HEK293 (cell line): ENCODE measurements around the gene VTA1.

ENCODE experiments used
- CTCF ChIA-PET: fragments of 350-600 bp; formaldehyde crosslinking; extraction: SDS; loops from one replicate; lab custom pipeline; 2021; ENCODE audit warnings: antibody characterized with exemption; lab: Yijun Ruan, JAX
- POLR2A ChIA-PET: fragments of 300-600 bp; formaldehyde crosslinking; extraction: SDS; loops from one replicate; lab custom pipeline; 2020; ENCODE audit warnings: antibody characterized with exemption, inconsistent platforms; lab: Yijun Ruan, JAX
- H3K27ac ChIP-seq: fragments of 200-500 bp; sonication (Bioruptor generic); 2 replicates; pipeline ENCODE4 v1.5.1; 2014; ENCODE audit warnings: low read depth, low read length, control low read depth, inconsistent platforms; ENCODE audit errors: extremely low read depth
- H3K36me3 ChIP-seq, 2 experiments: fragments of 200-500 bp in 1 of 2; sonication (Bioruptor generic) in 1 of 2; 1 replicate in 1 of 2; 2 replicates in 1 of 2; pipeline ENCODE4 v1.5.1; 2014 to 2017; ENCODE audit warnings: inconsistent platforms in 2 of 2, low read length in 2 of 2; ENCODE audit not compliant: control insufficient read depth in 2 of 2, insufficient read depth in 1 of 2
- H3K4me1 ChIP-seq: fragments of 200-500 bp; sonication (Bioruptor generic); 2 replicates; pipeline ENCODE4 v1.5.1; 2014; ENCODE audit warnings: mild to moderate bottlenecking, low read length, inconsistent platforms; ENCODE audit not compliant: control insufficient read depth, insufficient read depth
- H3K4me3 ChIP-seq: 2 replicates; pipeline ENCODE4 v1.5.1; 2011; ENCODE audit warnings: low read depth, mild to moderate bottlenecking, control low read depth, low read length, moderate library complexity
- H3K9me3 ChIP-seq: fragments of 200-500 bp; sonication (Bioruptor generic); 2 replicates; pipeline ENCODE4 v1.5.1; 2014; ENCODE audit warnings: low read depth, low read length, inconsistent platforms; ENCODE audit not compliant: control insufficient read depth, insufficient read depth
- RBAK ChIP-seq: fragments of 450-650 bp; formaldehyde crosslinking; IDR thresholded peaks from 2 replicates; pipeline ENCODE4 v1.5.1; 2016; ENCODE audit warnings: missing biosample characterization, missing genetic modification characterization
- ZBTB20 ChIP-seq: fragments of 450-650 bp; formaldehyde crosslinking; IDR thresholded peaks from 2 replicates; pipeline ENCODE4 v1.5.1; 2016; ENCODE audit warnings: missing biosample characterization, missing genetic modification characterization
- ZBTB6 ChIP-seq: fragments of 450-650 bp; formaldehyde crosslinking; IDR thresholded peaks from 2 replicates; pipeline ENCODE4 v1.5.1; 2017; ENCODE audit warnings: missing biosample characterization, missing genetic modification characterization
- ZFP41 ChIP-seq: fragments of 450-650 bp; formaldehyde crosslinking; IDR thresholded peaks from 2 replicates; pipeline ENCODE4 v1.5.1; 2016; ENCODE audit warnings: missing biosample characterization, missing genetic modification characterization, borderline replicate concordance
- ZNF10 ChIP-seq: fragments of 450-650 bp; formaldehyde crosslinking; IDR thresholded peaks from 2 replicates; pipeline ENCODE4 v1.5.1; 2017; ENCODE audit warnings: missing biosample characterization, missing genetic modification characterization
- ZNF280D ChIP-seq: fragments of 450-650 bp; formaldehyde crosslinking; IDR thresholded peaks from 2 replicates; pipeline ENCODE4 v1.5.1; 2016; ENCODE audit warnings: missing biosample characterization, missing genetic modification characterization
- ZNF335 ChIP-seq: fragments of 450-650 bp; formaldehyde crosslinking; conservative IDR thresholded peaks from 2 replicates; pipeline ENCODE4 v1.5.1; 2016; ENCODE audit warnings: missing biosample characterization, missing genetic modification characterization
- ZNF350 ChIP-seq: fragments of 450-650 bp; formaldehyde crosslinking; IDR thresholded peaks from 2 replicates; pipeline ENCODE4 v1.5.0; 2017; ENCODE audit warnings: missing biosample characterization, mild to moderate bottlenecking, missing genetic modification characterization
- ZNF558 ChIP-seq: fragments of 450-650 bp; formaldehyde crosslinking; IDR thresholded peaks from 2 replicates; pipeline ENCODE4 v1.5.1; 2016; ENCODE audit warnings: missing biosample characterization, missing genetic modification characterization
- ZNF560 ChIP-seq: fragments of 450-650 bp; formaldehyde crosslinking; IDR thresholded peaks from 2 replicates; pipeline ENCODE4 v1.5.1; 2017; ENCODE audit warnings: missing biosample characterization, missing genetic modification characterization, borderline replicate concordance
- ZNF664 ChIP-seq: fragments of 450-650 bp; formaldehyde crosslinking; IDR thresholded peaks from 2 replicates; pipeline ENCODE4 v1.5.1; 2016; ENCODE audit warnings: missing biosample characterization, missing genetic modification characterization
- ZNF670 ChIP-seq: fragments of 450-650 bp; formaldehyde crosslinking; IDR thresholded peaks from 2 replicates; pipeline ENCODE4 v1.5.1; 2016; ENCODE audit warnings: missing biosample characterization, missing genetic modification characterization, low read depth
- ZSCAN5A ChIP-seq: fragments of 450-650 bp; formaldehyde crosslinking; IDR thresholded peaks from 2 replicates; pipeline ENCODE4 v1.5.1; 2016; ENCODE audit warnings: missing biosample characterization, missing genetic modification characterization
- TF ChIP-seq, protein P1 (sequence below): fragments of 450-650 bp; formaldehyde crosslinking; conservative IDR thresholded peaks from 2 replicates; pipeline ENCODE4 v1.5.1; 2016; ENCODE audit warnings: low read depth, missing biosample characterization, missing genetic modification characterization
- TF ChIP-seq, protein P2 (sequence below): fragments of 450-650 bp; formaldehyde crosslinking; IDR thresholded peaks from 2 replicates; pipeline ENCODE4 v1.5.1; 2016; ENCODE audit warnings: missing biosample characterization, missing genetic modification characterization
- TF ChIP-seq, protein P3 (sequence below): fragments of 450-650 bp; formaldehyde crosslinking; IDR thresholded peaks from 2 replicates; pipeline ENCODE4 v1.5.1; 2016; ENCODE audit warnings: missing biosample characterization, missing genetic modification characterization
- TF ChIP-seq, protein P4 (sequence below): fragments of 450-650 bp; formaldehyde crosslinking; IDR thresholded peaks from 2 replicates; pipeline ENCODE4 v1.5.1; 2017; ENCODE audit warnings: missing biosample characterization, missing genetic modification characterization

The VTA1 gene

GRCh38 chr6:142207265-142207877 is 60.3 kb downstream of the VTA1 start (continued):
- no peak for TF ChIP-seq ZSCAN5A (tag by site-specific recombination)
- peak; percentile 64 for TF ChIP-seq ZNF335 (tag by site-specific recombination)

- H3K9me3 ChIP-seq = no peaks in the 10 kb centered on the region
- H3K36me3 ChIP-seq = peaks cover 0 to 34% of the 10 kb centered on the region in 2 experiments; a peak in 2 of 3 replicates
- no peak overlapping the region for H3K4me3 ChIP-seq
- POLR2A ChIA-PET = no interaction called here
- CTCF ChIA-PET = no interaction called here
- no peaks in the 10 kb centered on the region for H3K4me1 ChIP-seq
- TF ChIP-seq, protein P1, sequence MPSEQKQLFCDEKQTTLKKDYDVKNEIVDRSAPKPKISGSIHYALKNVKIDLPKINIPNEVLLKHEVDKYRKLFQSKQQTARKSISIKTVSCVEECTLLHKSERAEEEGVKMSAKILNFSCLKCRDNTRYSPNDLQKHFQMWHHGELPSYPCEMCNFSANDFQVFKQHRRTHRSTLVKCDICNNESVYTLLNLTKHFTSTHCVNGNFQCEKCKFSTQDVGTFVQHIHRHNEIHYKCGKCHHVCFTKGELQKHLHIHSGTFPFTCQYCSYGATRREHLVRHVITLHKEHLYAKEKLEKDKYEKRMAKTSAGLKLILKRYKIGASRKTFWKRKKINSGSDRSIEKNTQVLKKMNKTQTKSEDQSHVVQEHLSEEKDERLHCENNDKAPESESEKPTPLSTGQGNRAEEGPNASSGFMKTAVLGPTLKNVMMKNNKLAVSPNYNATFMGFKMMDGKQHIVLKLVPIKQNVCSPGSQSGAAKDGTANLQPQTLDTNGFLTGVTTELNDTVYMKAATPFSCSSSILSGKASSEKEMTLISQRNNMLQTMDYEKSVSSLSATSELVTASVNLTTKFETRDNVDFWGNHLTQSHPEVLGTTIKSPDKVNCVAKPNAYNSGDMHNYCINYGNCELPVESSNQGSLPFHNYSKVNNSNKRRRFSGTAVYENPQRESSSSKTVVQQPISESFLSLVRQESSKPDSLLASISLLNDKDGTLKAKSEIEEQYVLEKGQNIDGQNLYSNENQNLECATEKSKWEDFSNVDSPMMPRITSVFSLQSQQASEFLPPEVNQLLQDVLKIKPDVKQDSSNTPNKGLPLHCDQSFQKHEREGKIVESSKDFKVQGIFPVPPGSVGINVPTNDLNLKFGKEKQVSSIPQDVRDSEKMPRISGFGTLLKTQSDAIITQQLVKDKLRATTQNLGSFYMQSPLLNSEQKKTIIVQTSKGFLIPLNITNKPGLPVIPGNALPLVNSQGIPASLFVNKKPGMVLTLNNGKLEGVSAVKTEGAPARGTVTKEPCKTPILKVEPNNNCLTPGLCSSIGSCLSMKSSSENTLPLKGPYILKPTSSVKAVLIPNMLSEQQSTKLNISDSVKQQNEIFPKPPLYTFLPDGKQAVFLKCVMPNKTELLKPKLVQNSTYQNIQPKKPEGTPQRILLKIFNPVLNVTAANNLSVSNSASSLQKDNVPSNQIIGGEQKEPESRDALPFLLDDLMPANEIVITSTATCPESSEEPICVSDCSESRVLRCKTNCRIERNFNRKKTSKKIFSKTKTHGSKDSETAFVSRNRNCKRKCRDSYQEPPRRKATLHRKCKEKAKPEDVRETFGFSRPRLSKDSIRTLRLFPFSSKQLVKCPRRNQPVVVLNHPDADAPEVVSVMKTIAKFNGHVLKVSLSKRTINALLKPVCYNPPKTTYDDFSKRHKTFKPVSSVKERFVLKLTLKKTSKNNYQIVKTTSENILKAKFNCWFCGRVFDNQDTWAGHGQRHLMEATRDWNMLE (tag by site-specific recombination) = no peak
- TF ChIP-seq ZNF670 (tag by site-specific recombination) (no peak), ZNF280D (no peak), ZNF560 (tag by site-specific recombination) (no peak), RBAK (tag by site-specific recombination) (no peak), ZBTB20 (tag by site-specific recombination) (no peak), ZBTB6 (tag by site-specific recombination) (no peak), ZNF558 (tag by site-specific recombination) (no peak), ZFP41 (tag by site-specific recombination) (no peak), ZNF350 (no peak), ZNF10 (tag by site-specific recombination) (no peak), ZNF664 (tag by site-specific recombination) (no peak)
- TF ChIP-seq, protein P2, sequence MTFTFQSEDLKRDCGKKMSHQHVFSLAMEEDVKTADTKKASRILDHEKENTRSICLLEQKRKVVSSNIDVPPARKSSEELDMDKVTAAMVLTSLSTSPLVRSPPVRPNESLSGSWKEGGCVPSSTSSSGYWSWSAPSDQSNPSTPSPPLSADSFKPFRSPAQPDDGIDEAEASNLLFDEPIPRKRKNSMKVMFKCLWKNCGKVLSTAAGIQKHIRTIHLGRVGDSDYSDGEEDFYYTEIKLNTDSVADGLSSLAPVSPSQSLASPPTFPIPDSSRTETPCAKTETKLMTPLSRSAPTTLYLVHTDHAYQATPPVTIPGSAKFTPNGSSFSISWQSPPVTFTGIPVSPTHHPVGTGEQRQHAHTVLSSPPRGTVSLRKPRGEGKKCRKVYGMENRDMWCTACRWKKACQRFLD (tag by site-specific recombination) = no peak
- TF ChIP-seq, protein P3, sequence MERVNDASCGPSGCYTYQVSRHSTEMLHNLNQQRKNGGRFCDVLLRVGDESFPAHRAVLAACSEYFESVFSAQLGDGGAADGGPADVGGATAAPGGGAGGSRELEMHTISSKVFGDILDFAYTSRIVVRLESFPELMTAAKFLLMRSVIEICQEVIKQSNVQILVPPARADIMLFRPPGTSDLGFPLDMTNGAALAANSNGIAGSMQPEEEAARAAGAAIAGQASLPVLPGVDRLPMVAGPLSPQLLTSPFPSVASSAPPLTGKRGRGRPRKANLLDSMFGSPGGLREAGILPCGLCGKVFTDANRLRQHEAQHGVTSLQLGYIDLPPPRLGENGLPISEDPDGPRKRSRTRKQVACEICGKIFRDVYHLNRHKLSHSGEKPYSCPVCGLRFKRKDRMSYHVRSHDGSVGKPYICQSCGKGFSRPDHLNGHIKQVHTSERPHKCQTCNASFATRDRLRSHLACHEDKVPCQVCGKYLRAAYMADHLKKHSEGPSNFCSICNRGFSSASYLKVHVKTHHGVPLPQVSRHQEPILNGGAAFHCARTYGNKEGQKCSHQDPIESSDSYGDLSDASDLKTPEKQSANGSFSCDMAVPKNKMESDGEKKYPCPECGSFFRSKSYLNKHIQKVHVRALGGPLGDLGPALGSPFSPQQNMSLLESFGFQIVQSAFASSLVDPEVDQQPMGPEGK (tag by site-specific recombination) = no peak
- TF ChIP-seq, protein P4, sequence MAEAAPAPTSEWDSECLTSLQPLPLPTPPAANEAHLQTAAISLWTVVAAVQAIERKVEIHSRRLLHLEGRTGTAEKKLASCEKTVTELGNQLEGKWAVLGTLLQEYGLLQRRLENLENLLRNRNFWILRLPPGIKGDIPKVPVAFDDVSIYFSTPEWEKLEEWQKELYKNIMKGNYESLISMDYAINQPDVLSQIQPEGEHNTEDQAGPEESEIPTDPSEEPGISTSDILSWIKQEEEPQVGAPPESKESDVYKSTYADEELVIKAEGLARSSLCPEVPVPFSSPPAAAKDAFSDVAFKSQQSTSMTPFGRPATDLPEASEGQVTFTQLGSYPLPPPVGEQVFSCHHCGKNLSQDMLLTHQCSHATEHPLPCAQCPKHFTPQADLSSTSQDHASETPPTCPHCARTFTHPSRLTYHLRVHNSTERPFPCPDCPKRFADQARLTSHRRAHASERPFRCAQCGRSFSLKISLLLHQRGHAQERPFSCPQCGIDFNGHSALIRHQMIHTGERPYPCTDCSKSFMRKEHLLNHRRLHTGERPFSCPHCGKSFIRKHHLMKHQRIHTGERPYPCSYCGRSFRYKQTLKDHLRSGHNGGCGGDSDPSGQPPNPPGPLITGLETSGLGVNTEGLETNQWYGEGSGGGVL = no peak
- no peak overlapping the region for H3K27ac ChIP-seq
These were observed 63.5 kb downstream of the VTA1 start for GRCh38 chr6:142210606-142211005.
